Measurements from ENCODE around the gene METAP1D. TPM values are rescaled to one million over a fixed set of nuclear protein-coding genes. Genes with fewer than 3 reads are reported as not detected.

METAP1D gene
- polyA plus RNA-seq, 2 of the 4 experiments (the other 2 are of a cell fraction), result 7.3 to 13.3 TPM

DNA sequence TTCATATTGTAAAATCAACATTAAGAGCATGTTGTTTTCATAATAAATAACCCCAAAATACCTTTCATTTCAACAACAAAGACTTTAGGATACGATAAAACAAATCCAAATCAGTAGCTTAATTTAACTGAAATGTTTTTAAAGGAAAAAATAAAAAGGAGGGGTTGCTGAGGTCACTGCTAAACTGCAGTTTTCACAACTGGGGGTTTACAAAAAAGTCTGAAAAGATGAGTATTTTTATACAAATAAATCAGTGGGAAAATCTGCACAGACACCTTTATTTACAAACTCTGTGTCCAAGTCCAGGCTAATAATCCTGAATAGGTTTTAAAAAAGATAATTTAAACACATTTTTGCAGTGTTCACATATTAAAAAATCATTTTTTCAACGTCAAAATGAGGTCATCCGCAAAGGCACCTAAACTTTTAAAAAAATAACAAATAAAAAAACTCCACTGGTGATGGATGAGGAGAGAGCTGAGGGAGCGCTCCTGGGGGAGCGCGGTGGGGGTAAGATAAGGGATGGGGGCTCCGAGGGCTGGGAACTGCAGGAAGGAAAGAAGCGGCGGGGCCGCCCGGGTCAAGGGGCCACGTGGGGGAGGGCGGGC lies 99.8 kb downstream of the METAP1D start:
- ATAC-seq (no peak), DNase-seq (ENCODE audit: low read depth in 1 of 2, low spot score in 1 of 2) (no peak), FAIRE-seq (no peak)
- 83% methylated on average over 11 of the region's 13 CpGs for WGBS (ENCODE audit: missing lambda C conversion rate)
- H3K4me2 ChIP-seq, result peak overlapping the region; percentile 66
- CTCF ChIA-PET, result interaction anchor here (1.1 to 9.4 kb wide), 3 partner anchors 15 to 397 kb away, joined by 3 to 128 read pairs (median 4); partner anchors contain the start of gene DLX1
- POLR2A ChIA-PET, result interaction anchor here (2.6 kb wide), 1 partner anchor 15 kb away, joined by 32 read pairs; the partner anchor contains the start of gene DLX1
- TF ChIP-seq KDM1A (IDR thresholded peaks at IDR 0.05; ENCODE audit: low read depth) (no peak), SMC3 (IDR thresholded peaks at IDR 0.05) (no peak), SREBF2 (IDR thresholded peaks at IDR 0.05) (no peak), HOXB13 (CRISPR knock-in tag; IDR thresholded peaks at IDR 0.05; ENCODE audit: low read depth) (no peak), CBX2 (IDR thresholded peaks at IDR 0.05; ENCODE audit: borderline replicate concordance, low read depth) (no peak), PHF8 (IDR thresholded peaks at IDR 0.05; ENCODE audit: borderline replicate concordance, low read depth) (no peak), JUN (IDR thresholded peaks at IDR 0.05) (no peak)
- TF ChIP-seq, protein P1, sequence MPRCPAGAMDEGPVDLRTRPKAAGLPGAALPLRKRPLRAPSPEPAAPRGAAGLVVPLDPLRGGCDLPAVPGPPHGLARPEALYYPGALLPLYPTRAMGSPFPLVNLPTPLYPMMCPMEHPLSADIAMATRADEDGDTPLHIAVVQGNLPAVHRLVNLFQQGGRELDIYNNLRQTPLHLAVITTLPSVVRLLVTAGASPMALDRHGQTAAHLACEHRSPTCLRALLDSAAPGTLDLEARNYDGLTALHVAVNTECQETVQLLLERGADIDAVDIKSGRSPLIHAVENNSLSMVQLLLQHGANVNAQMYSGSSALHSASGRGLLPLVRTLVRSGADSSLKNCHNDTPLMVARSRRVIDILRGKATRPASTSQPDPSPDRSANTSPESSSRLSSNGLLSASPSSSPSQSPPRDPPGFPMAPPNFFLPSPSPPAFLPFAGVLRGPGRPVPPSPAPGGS (IDR thresholded peaks at IDR 0.05), result no peak
- TF ChIP-seq, protein P2, sequence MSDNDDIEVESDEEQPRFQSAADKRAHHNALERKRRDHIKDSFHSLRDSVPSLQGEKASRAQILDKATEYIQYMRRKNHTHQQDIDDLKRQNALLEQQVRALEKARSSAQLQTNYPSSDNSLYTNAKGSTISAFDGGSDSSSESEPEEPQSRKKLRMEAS (IDR thresholded peaks at IDR 0.05), result no peak
- peak overlapping the region; percentile 76 to 90 for H3K27ac ChIP-seq
- peak overlapping the region; percentile 42 for H3K4me3 ChIP-seq
- H3K4me1 ChIP-seq, result peaks cover 30% of the 10 kb centered on the region
- no peaks in the 10 kb centered on the region for H3K9me3 ChIP-seq

DNA sequence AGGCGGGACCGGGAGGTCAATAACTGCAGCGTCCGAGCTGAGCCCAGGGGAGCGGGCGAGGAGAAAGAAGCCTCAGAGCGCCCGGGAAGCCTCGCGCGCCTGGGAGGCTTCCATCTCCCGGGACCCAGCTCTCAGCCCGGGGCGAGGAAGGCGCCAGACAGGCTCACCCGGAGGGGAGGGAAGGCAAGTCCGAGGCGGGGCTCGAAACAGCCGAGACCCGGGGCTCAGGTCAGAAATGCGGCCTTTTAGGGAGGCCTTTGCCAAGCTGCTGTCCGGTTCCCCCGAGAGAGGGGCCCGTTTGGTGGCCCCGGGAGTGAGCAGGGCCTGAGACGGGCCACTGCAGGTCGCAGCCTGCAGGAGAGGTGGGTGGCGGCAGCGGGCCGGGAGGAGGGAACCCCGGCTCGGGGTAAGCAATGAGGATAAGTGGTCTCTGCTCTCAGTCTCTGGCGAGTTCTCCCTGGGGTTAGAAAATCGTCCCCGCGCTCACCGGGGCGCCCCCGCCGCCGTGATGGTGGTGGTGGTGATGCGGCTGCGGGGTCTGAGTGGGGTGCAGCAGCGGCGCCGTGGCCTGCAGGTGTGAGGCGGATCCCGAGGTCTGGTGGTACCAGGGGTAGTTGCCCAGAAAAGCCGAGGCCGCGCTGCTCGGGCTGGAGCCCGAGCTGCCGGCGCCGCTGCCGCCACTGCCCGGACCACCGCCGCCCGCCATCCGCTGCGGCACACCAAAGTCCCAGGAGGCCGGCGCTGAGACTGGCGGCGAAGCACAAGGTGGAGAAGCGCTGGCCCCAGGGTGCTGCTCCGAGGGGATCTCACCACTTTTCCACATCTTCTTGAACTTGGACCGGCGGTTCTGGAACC lies 100.6 kb downstream of the METAP1D start:
- H3K4me2 ChIP-seq, result peak overlapping the region; percentile 66; the same call in 2 of the 3 replicates
- H3K4me1 ChIP-seq, result peaks cover 30% of the 10 kb centered on the region
- H3K9me3 ChIP-seq, result no peaks in the 10 kb centered on the region
- ATAC-seq, result no peak
- WGBS (ENCODE audit: missing lambda C conversion rate), result 97% methylated on average over 61 of the region's 72 CpGs
- no peak for DNase-seq (ENCODE audit: low read depth in 1 of 2, low spot score in 1 of 2)
- TF ChIP-seq MAZ (IDR thresholded peaks at IDR 0.05; ENCODE audit: borderline replicate concordance, low read depth, low read length), result no peak
- ChIA-PET POLR2A (interaction anchor here (2.6 kb wide), 1 partner anchor 15 kb away, joined by 32 read pairs; the partner anchor contains the start of gene DLX1), CTCF (interaction anchor here (0.9 to 9.4 kb wide), 4 partner anchors 15 to 397 kb away, joined by 3 to 128 read pairs (median 3); partner anchors contain the start of gene DLX1)
- no peak for FAIRE-seq
- H3K4me3 ChIP-seq, result no peak overlapping the region
- H3K27ac ChIP-seq, result peak overlapping the region in 1 of 2 experiments; percentile 90; a peak in 4 of 6 replicates

DNA sequence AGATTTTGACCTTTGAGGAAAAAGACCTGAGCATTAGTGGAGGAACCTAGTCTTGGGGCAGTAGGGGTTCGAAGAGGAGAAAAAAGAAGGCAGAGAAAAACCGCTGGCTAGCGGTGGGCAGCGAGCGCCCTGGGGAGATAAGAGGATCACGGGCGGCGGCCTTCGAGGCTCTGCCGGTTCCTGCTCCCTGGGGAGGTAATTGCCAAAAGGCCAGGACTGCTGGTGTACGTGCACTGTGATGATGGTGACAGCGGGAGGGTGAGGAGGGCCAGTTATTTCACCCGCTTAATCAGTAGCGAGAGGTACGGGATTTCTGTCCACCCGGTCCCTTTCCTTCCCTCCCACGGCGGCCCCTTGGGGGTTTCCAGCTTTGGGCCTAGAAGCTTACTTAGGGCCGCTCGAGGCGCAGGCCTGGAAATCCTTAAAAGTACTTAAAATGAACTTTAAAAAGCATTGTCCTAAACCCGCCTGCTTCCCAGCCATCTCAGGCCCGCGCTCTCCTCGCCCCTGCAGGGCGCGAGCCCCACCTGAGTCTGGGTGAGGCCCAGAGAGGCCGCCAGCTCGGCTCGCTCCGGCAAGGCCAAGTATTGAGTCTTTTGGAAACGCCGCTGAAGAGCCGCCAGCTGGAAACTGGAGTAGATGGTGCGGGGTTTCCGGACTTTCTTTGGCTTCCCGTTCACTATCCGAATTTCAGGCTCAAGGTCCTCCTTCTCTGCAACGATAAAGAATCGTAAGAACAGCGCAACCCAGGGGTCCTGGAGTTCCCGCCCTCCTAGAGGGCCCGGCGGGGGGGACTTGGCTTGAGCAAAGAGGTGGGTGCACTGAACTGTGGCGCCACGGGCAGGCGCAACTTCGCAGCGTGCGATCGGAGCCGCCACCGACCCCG lies 101.4 kb downstream of the METAP1D start:
- ChIA-PET CTCF (interaction anchor here (0.9 to 9.4 kb wide), 7 partner anchors 12 to 398 kb away, joined by 3 to 128 read pairs (median 6); partner anchors contain the start of gene SLC25A12), POLR2A (interaction anchor here (1.8 to 1.9 kb wide), 2 partner anchors 17 to 207 kb away, joined by 11 to 17 read pairs; partner anchors contain the start of genes DLX1 and SLC25A12)
- H3K4me2 ChIP-seq, result peak overlapping the region; percentile 96
- H3K4me3 ChIP-seq, result no peak overlapping the region
- TF ChIP-seq CHD2 (IDR thresholded peaks at IDR 0.05; ENCODE audit: low read length, partially characterized antibody), result no peak
- peaks cover 25% of the 10 kb centered on the region for H3K4me1 ChIP-seq
- H3K9me3 ChIP-seq, result no peaks in the 10 kb centered on the region
- WGBS (ENCODE audit: missing lambda C conversion rate), result 91% methylated on average over 54 of the region's 54 CpGs
- no peak for ATAC-seq
- FAIRE-seq, result no peak
- no peak for DNase-seq (ENCODE audit: low read depth in 1 of 2, low spot score in 1 of 2)
- no peak overlapping the region for H3K27ac ChIP-seq

DNA sequence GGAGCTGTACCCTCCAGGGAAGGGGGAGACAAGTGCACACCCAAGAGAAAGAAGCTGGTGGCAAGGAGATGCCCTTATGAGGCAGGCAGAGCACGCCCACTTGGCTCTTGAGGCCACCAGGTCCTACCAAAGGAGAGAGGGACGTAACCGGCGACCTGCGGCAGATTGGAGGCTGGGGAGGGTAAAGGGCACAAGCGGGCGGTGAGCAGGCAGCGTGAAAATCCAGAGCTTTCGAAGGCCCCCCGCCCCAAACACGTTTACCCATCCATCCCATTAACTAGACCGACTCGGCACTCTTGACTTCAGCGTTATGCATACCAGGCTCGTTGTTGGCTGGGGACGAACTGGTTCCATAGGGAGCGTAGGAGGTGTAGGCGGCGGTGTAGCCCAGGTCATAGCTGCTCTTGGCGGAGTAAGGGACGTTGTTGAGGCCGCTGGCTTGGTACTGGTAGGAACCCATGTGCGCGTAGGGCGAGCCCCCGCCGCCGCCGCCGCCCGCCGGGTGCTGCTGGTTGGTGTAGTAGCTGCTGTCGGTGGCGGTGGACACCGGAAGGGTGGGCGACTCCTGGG lies 102.2 kb downstream of the METAP1D start:
- POLR2A ChIA-PET, result interaction anchor here (0.6 to 1.9 kb wide), 3 partner anchors 17 to 502 kb away, joined by 3 to 17 read pairs (median 11); partner anchors contain the start of genes DLX1 and SLC25A12
- H3K27ac ChIP-seq, result peak overlapping the region; percentile 43 to 74; a peak in 5 of 6 replicates
- TF ChIP-seq HDAC2 (IDR thresholded peaks at IDR 0.05), result no peak
- TF ChIP-seq HEYL (CRISPR knock-in tag; IDR thresholded peaks at IDR 0.05), result no peak
- no peak for TF ChIP-seq HOXA7 (CRISPR knock-in tag; IDR thresholded peaks at IDR 0.05)
- no peak for TF ChIP-seq FOSB (CRISPR knock-in tag; IDR thresholded peaks at IDR 0.05)
- TF ChIP-seq CEBPB (IDR thresholded peaks at IDR 0.05), result no peak
- TF ChIP-seq TFCP2L1 (CRISPR knock-in tag; IDR thresholded peaks at IDR 0.05), result no peak
- TF ChIP-seq EP300 (IDR thresholded peaks at IDR 0.05), result no peak
- TF ChIP-seq, protein P3, sequence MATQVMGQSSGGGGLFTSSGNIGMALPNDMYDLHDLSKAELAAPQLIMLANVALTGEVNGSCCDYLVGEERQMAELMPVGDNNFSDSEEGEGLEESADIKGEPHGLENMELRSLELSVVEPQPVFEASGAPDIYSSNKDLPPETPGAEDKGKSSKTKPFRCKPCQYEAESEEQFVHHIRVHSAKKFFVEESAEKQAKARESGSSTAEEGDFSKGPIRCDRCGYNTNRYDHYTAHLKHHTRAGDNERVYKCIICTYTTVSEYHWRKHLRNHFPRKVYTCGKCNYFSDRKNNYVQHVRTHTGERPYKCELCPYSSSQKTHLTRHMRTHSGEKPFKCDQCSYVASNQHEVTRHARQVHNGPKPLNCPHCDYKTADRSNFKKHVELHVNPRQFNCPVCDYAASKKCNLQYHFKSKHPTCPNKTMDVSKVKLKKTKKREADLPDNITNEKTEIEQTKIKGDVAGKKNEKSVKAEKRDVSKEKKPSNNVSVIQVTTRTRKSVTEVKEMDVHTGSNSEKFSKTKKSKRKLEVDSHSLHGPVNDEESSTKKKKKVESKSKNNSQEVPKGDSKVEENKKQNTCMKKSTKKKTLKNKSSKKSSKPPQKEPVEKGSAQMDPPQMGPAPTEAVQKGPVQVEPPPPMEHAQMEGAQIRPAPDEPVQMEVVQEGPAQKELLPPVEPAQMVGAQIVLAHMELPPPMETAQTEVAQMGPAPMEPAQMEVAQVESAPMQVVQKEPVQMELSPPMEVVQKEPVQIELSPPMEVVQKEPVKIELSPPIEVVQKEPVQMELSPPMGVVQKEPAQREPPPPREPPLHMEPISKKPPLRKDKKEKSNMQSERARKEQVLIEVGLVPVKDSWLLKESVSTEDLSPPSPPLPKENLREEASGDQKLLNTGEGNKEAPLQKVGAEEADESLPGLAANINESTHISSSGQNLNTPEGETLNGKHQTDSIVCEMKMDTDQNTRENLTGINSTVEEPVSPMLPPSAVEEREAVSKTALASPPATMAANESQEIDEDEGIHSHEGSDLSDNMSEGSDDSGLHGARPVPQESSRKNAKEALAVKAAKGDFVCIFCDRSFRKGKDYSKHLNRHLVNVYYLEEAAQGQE (IDR thresholded peaks at IDR 0.05), result no peak
- no peak for TF ChIP-seq BHLHE40 (IDR thresholded peaks at IDR 0.05; ENCODE audit: low read depth, low read length)

More for the DNA sequence above, 102.2 kb downstream of the METAP1D start:
- no peak for FAIRE-seq
- 15% methylated on average over 35 of the region's 36 CpGs for WGBS (ENCODE audit: missing lambda C conversion rate)
- peak; percentile 2 to 13; a peak in 5 of 6 replicates for ATAC-seq
- peak overlapping the region; percentile 96 for H3K4me2 ChIP-seq
- CTCF ChIA-PET, result interaction anchor here (1.4 to 9.4 kb wide), 8 partner anchors 13 to 399 kb away, joined by 3 to 128 read pairs (median 6); partner anchors contain the start of genes DLX1 and SLC25A12
- DNase-seq (ENCODE audit: low read depth in 1 of 2, low spot score in 1 of 2), result no peak
- H3K9me3 ChIP-seq, result no peaks in the 10 kb centered on the region
- H3K4me1 ChIP-seq, result peaks cover 28% of the 10 kb centered on the region
- peak overlapping the region; percentile 74 for H3K4me3 ChIP-seq
